ENCODE measurements around the gene NOL4. TPM values are rescaled to one million over a fixed set of nuclear protein-coding genes. Genes with fewer than 3 reads are reported as not detected.
"Not testable (repeated sequence)": the region's sequence is repeated elsewhere in the genome, so short reads cannot be mapped to it uniquely, and the experiment has no call there.

Gene NOL4
- total and polyA plus RNA-seq, 2 experiments from 2014 or later, result 1.3 to 2.3 TPM

DNA sequence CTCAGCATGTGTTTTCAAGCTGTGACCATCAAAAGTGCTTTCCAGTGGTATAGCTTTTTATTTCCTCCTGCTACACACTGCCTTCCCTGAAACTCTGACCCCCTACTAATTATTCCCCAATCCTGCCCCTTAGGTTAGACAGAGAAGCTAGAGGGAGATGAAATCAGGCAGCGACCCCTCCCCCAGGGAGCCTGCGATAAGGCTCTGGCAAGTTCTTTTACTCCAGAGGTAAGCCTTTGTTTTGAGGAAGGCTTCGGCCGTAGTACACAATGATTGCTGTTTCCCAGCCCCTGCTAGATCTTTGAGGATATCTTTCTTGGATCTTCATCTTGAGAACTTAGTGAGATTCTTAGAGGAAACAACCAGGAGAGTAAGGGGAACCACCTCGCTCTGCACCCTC lies 33.5 kb upstream of the NOL4 start:
- H2AFZ ChIP-seq, result no peak overlapping the region
- no peaks in the 10 kb centered on the region for H3K9me3 ChIP-seq (ENCODE audit: low read depth)
- no peaks in the 10 kb centered on the region for H4K20me1 ChIP-seq (ENCODE audit: insufficient read depth, poor library complexity, severe bottlenecking)
- no peaks in the 10 kb centered on the region for H3K79me2 ChIP-seq
- H3K27me3 ChIP-seq, result no peaks in the 10 kb centered on the region
- TF ChIP-seq, protein P1, sequence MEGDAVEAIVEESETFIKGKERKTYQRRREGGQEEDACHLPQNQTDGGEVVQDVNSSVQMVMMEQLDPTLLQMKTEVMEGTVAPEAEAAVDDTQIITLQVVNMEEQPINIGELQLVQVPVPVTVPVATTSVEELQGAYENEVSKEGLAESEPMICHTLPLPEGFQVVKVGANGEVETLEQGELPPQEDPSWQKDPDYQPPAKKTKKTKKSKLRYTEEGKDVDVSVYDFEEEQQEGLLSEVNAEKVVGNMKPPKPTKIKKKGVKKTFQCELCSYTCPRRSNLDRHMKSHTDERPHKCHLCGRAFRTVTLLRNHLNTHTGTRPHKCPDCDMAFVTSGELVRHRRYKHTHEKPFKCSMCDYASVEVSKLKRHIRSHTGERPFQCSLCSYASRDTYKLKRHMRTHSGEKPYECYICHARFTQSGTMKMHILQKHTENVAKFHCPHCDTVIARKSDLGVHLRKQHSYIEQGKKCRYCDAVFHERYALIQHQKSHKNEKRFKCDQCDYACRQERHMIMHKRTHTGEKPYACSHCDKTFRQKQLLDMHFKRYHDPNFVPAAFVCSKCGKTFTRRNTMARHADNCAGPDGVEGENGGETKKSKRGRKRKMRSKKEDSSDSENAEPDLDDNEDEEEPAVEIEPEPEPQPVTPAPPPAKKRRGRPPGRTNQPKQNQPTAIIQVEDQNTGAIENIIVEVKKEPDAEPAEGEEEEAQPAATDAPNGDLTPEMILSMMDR (IDR thresholded peaks at IDR 0.05; ENCODE audit: poor library complexity), result no peak
- TF ChIP-seq EZH2phosphoT487 (IDR thresholded peaks at IDR 0.05; ENCODE audit: low read depth, severe bottlenecking, unreplicated experiment) (no peak), EZH2 (IDR thresholded peaks at IDR 0.05; ENCODE audit: borderline replicate concordance) (no peak)
- no peak overlapping the region for H3K4me2 ChIP-seq
- no peaks in the 10 kb centered on the region for H3K36me3 ChIP-seq (replicated peaks; ENCODE audit: insufficient read depth, low read depth)
- no peak overlapping the region for H3K4me3 ChIP-seq
- H3K9me2 ChIP-seq (replicated peaks; ENCODE audit: insufficient read depth), result no peaks in the 10 kb centered on the region
- no peak overlapping the region for H3K27ac ChIP-seq
- 39% methylated on average over 5 of the region's 5 CpGs for WGBS (ENCODE audit: low lambda C conversion rate, missing lambda C conversion rate)
- no peaks in the 10 kb centered on the region for H3K4me1 ChIP-seq (ENCODE audit: insufficient read depth)
- DNase-seq (ENCODE audit: low spot score), result no peak

DNA sequence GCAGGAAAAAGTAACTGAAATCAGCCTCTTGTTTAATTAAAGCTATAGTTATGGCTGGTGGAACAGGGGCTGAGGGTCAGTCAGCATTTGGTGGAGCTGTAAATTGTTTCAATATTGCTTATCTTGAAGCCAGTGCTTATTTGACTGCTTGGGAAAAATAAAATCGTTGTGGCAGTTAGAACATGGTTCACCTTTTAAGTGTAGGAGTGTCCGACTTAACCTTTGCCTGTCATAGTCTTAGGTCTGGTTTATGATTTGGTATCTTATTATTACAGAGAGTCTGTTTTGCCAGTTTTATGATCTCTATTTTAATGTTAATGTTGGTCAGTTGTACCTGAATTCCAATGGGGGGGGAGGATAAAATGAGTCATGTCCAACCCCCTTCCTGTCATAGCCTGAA lies 27.2 kb upstream of the NOL4 start:
- Histone ChIP-seq H3K4me1 (ENCODE audit: insufficient read depth) (no peaks in the 10 kb centered on the region), H3K79me2 (no peaks in the 10 kb centered on the region), H3K4me2 (no peak overlapping the region), H4K20me1 (ENCODE audit: insufficient read depth, poor library complexity, severe bottlenecking) (no peaks in the 10 kb centered on the region), H3K27ac (no peak overlapping the region), H2AFZ (no peak overlapping the region), H3K4me3 (no peak overlapping the region), H3K27me3 (no peaks in the 10 kb centered on the region), H3K9me3 (ENCODE audit: low read depth) (no peaks in the 10 kb centered on the region), H3K9me2 (replicated peaks; ENCODE audit: insufficient read depth) (no peaks in the 10 kb centered on the region), H3K36me3 (replicated peaks; ENCODE audit: insufficient read depth, low read depth) (no peaks in the 10 kb centered on the region)
- no peak for TF ChIP-seq EZH2 (IDR thresholded peaks at IDR 0.05; ENCODE audit: borderline replicate concordance)
- TF ChIP-seq, protein P1 (IDR thresholded peaks at IDR 0.05; ENCODE audit: poor library complexity), result no peak
- TF ChIP-seq EZH2phosphoT487 (IDR thresholded peaks at IDR 0.05; ENCODE audit: low read depth, severe bottlenecking, unreplicated experiment), result no peak
- no peak for DNase-seq (ENCODE audit: low spot score)
- 66% methylated on average over 2 of the region's 2 CpGs for whole genome bisulfite sequencing (ENCODE audit: low lambda C conversion rate, missing lambda C conversion rate)

DNA sequence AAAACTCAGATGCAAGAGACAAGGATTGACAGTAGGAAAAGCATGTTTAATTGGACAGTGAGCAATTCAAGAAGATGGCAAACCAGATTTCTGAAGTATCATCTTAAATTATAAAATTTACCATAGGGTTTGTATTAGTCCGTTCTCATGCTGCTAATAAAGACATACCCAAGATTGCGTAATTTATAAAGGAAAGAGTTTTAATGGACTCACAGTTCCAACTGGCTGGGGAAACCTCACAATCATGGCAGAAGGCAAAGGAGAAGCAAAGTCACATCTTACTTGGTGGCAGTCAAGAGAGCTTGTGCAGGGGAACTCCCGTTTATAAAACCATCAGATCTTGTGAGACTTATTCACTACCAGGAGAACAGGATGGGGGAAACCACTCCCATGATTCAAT lies 24.0 kb upstream of the NOL4 start:
- Histone ChIP-seq H3K9me2 (replicated peaks; ENCODE audit: insufficient read depth) (no peaks in the 10 kb centered on the region), H2AFZ (no peak overlapping the region), H3K9me3 (ENCODE audit: low read depth) (no peaks in the 10 kb centered on the region), H4K20me1 (ENCODE audit: insufficient read depth, poor library complexity, severe bottlenecking) (no peaks in the 10 kb centered on the region), H3K4me3 (no peak overlapping the region), H3K27ac (no peak overlapping the region), H3K79me2 (no peaks in the 10 kb centered on the region), H3K4me2 (no peak overlapping the region), H3K4me1 (ENCODE audit: insufficient read depth) (no peaks in the 10 kb centered on the region), H3K36me3 (replicated peaks; ENCODE audit: insufficient read depth, low read depth) (no peaks in the 10 kb centered on the region), H3K27me3 (no peaks in the 10 kb centered on the region)
- WGBS (ENCODE audit: low lambda C conversion rate, missing lambda C conversion rate), result 83% methylated on average over 3 of the region's 3 CpGs
- TF ChIP-seq, protein P1 (IDR thresholded peaks at IDR 0.05; ENCODE audit: poor library complexity), result no peak
- TF ChIP-seq EZH2 (IDR thresholded peaks at IDR 0.05; ENCODE audit: borderline replicate concordance), result no peak
- no peak for TF ChIP-seq EZH2phosphoT487 (IDR thresholded peaks at IDR 0.05; ENCODE audit: low read depth, severe bottlenecking, unreplicated experiment)
- DNase-seq (ENCODE audit: low spot score), result no peak

DNA sequence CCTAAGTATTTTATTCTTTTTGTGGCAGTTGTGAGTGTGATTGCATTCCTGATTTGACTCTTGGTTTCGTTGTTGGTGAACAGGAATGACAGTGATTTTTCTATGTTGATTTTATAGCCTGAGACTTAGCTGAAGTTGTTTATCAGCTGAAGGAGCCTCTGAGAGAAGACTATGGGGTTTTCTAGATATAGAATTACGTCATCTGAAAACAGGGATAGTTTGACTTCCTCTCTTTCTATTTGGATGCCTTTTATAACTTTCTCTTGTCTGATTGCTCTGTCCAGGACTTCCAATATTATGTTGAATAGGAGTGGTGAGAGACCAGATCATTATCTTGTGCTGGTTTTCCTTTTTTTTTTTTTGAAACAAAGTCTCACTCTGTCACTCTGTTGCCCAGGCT lies 18.0 kb upstream of the NOL4 start:
- TF ChIP-seq EZH2 (IDR thresholded peaks at IDR 0.05; ENCODE audit: borderline replicate concordance), result no peak
- TF ChIP-seq EZH2phosphoT487 (IDR thresholded peaks at IDR 0.05; ENCODE audit: low read depth, severe bottlenecking, unreplicated experiment), result no peak
- TF ChIP-seq, protein P1 (IDR thresholded peaks at IDR 0.05; ENCODE audit: poor library complexity), result no peak
- 84% methylated on average over 2 of the region's 2 CpGs for WGBS (ENCODE audit: low lambda C conversion rate, missing lambda C conversion rate)

DNA sequence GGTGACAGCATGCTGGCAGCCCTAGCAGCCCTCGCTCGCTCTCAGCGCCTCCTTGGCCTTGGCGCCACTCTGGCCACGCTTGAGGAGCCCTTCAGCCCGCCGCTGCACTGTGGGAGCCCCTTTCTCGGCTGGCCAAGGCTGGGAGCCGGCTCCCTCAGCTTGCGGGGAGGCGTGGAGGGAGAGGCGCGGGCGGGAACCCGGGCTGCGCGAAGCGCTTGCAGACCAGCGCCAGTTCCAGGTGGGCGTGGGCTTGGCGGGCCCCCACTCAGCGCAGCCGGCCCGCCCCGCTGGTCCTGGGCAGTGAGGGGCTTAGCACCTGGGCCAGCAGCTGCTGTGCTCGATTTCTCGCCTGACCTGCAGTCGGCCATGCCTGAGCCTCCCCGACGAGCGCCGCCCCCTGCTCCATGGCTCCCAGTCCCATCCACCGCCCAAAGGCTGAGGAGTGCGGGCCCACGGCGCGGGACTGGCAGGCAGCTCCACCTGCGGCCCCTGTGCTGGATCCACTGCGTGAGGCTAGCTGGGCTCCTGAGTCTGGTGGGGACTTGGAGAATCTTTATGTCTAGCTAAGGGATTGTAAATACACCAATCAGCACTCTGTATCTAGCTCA lies 9.2 kb upstream of the NOL4 start:
- H3K9me2 ChIP-seq (replicated peaks; ENCODE audit: insufficient read depth); H3K27ac ChIP-seq; H3K4me2 ChIP-seq; DNase-seq (ENCODE audit: low spot score); H3K4me3 ChIP-seq; H3K27me3 ChIP-seq; H3K36me3 ChIP-seq (replicated peaks; ENCODE audit: insufficient read depth, low read depth); H3K9me3 ChIP-seq (ENCODE audit: low read depth); H3K79me2 ChIP-seq; H2AFZ ChIP-seq; H4K20me1 ChIP-seq (ENCODE audit: insufficient read depth, poor library complexity, severe bottlenecking); H3K4me1 ChIP-seq (ENCODE audit: insufficient read depth): not testable (repeated sequence)
- 95% methylated on average over 26 of the region's 39 CpGs for WGBS (ENCODE audit: low lambda C conversion rate, missing lambda C conversion rate)

More for the DNA sequence above, 18.0 kb upstream of the NOL4 start:
- Histone ChIP-seq H3K4me3 (no peak overlapping the region), H3K27me3 (no peaks in the 10 kb centered on the region), H3K27ac (no peak overlapping the region), H3K9me3 (ENCODE audit: low read depth) (no peaks in the 10 kb centered on the region), H3K4me1 (ENCODE audit: insufficient read depth) (no peaks in the 10 kb centered on the region), H3K36me3 (replicated peaks; ENCODE audit: insufficient read depth, low read depth) (no peaks in the 10 kb centered on the region), H4K20me1 (ENCODE audit: insufficient read depth, poor library complexity, severe bottlenecking) (no peaks in the 10 kb centered on the region), H3K79me2 (no peaks in the 10 kb centered on the region), H2AFZ (no peak overlapping the region), H3K9me2 (replicated peaks; ENCODE audit: insufficient read depth) (no peaks in the 10 kb centered on the region), H3K4me2 (no peak overlapping the region)
- no peak for DNase-seq (ENCODE audit: low spot score)
